ENCODE results near the gene SAMD4A.

DNA sequence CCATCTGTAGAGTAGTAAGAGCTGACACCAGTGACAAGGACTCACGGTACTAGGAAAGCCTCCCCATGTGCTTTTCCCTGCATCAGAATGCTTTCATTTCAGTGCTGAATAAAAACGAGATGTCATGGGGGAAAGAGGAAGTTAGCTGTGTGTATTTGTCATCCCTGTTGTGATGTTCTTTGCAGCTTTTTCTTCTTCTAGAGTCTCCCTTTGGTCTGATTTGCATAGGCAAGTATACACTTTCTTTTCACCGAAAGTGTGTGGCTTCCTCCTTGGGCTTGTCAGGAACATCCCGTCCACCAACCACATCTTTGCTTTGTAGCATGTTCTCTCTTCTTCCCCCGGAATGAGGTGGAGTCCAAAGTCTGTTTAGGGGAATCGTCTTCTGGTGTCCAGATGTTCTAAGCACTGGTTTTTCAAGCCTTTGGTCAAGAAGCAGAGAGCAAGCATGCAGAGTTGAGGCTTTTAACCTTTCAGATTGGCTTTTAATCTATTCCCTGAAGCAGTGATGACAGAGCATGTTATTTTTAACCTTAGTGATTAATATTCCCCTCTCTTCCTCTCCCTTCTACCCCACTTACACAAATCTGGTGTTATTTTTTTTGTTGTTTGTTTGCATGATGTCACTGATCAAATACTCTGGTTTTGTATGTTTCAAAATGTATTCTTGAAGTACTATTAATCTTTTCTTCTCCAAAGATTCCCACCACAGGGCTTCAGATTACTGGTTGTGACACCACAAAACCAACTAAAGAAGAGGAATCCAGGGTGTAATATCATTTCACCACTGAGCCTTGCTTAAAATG lies 163.4 kb downstream of the SAMD4A start:
- TF ChIP-seq CTCF (IDR thresholded peaks at IDR 0.05; ENCODE audit: low read length) = no peak
- TF ChIP-seq EZH2 (IDR thresholded peaks at IDR 0.05; ENCODE audit: borderline replicate concordance, low read length) = no peak

All from OCI-LY1 (cell line).